Glomerular visceral epithelial cell (primary cell): Measurements from ENCODE around the gene FAU.
A peak's percentile ranks its signal among the peaks of the same experiment; 100 is the strongest.
"Not testable (repeated sequence)": the region's sequence is repeated elsewhere in the genome, so short reads cannot be mapped to it uniquely, and the experiment has no call there.

Experiments
- DNase-seq: peaks from one replicate; pipeline ENCODE4 v3.0.0-alpha.2; 2016; ENCODE audit errors: extremely low spot score

The FAU gene

DNA sequence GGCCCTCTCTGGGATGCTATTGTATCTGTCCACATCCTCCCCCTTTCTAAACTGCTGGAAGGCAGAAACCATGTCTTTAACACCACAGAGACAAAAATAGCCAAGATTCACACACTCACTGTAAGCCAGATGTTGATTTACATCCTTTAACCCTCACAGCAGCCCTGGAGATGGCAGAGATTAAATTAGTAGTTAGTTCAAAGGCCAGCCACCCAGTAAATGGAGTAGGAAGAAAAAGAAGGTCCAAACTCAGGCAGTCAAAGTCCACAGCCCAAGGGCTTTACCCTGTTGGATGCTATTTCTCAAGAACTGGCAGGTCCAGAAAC is 2.3 kb downstream of the FAU start:
- DNase-seq = no peak

DNA sequence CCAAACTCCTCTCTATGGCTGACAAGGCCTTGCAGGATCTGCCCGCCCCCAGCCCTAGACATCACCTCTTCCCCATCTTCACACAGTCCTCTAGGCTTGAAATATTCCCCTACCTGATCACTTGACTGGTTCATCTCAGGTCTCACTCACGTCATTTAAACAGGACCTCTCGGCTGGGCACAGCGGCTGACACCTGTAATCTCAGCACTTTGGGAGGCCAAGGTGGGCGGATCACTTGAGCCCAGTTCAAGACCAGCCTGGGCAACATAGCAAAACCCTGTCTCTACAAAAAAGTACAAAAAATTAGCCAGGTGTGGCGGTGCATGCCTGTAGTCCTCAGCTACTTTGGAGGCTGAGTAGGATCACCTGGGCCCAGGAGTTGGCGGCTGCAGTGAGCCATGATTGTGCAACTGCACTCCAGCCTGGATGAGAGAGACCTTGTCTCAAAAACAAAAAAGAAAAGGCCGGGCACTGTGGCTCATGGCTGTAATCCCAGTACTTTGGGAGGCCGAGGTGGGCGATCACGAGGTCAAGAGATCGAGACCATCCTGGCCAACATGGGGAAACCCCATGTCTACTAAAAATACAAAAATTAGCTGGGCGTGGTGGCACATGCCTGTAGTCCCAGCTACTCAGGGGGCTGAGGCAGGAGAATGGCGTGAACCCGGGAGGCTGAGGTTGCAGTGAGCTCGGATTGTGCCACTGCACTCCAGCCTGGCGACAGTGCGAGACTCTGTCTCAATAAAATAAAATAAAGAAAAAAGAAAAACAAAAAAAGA is 2.9 kb downstream of the FAU start:
- not testable (repeated sequence) for DNase-seq

DNA sequence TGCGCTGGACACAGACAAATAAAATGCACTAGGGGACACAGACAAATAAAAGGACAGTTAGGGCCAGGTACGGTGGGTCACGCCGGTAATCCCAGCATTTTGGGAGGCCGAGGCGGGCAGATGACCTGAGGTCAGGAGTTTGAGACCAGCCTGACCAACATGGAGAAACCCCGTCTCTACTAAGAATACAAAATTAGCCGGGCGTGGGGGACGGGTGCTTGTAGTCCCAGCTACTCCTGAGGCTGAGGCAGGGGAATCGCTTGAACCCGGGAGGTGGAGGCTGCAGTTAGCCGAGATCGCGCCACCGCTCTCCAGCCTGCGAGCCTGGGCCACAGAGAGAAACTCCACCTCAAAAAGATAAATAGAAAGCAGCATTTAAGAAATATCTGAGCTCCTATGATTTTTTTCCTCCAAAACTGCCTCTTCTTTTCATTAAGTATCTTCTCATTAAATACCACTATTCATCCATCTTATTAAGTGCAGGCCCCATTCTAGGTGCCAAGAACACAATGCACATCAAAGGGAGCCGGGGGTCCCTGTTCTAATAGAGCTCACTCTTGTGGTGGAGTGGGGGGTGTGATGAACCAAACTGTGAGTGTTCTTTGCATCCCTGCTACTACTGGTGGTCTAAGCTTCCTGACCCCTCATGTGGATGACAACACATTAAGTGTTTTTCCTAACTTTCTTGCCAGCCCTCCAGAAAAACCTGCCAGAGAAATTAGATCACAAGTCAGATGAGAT is 3.7 kb downstream of the FAU start:
- DNase-seq = no peak

DNA sequence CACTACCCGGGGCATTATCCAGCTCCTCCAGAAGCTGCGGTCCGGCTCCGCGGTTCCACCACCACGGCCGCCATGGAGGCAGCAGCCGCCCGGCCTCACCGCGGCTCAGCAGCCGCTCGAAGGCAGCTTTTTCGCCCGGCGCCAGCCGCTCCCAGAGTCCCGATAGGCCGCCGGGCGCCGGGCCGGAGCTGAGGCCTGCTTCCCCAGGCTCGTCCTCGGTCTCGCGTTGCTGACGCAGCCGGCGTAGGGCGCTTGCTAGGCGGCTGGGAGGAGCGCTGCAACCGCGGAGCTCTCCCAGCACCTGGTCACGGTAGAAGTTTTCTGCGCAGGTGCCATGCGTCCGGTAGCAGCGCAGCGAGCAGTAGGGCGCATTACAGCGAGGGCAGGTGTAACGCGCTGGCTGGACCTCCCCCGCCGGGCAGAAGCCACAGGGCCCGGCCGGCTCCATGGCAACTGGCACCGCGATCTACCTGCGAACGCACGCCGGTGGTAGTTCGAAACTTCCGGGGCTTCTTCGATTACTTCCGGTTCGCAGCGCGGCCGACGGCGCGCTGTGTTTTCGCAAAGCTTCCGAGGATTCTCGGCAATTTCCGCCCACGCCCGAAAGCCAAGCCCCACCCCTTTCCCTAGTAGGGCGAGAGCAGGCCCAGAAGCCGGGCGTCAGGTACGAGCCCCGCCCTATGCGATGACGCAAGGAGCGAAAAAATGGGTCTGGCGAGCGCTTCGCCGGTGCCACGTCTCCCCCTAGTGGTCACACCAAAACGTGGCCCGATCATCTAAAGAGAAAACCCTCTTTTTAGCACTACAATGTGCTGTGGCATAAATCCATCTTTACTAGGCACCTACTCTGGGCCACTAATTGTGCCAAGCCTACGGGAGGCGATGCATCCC is 4.5 kb downstream of the FAU start, which contains the start of gene ZNHIT2:
Gene ZNHIT2 (minus strand): TSS at position 496 of the 891 bp plus-strand sequence. CDS start 48 bp downstream, at position 448.
- DNase-seq = peak; percentile 99

DNA sequence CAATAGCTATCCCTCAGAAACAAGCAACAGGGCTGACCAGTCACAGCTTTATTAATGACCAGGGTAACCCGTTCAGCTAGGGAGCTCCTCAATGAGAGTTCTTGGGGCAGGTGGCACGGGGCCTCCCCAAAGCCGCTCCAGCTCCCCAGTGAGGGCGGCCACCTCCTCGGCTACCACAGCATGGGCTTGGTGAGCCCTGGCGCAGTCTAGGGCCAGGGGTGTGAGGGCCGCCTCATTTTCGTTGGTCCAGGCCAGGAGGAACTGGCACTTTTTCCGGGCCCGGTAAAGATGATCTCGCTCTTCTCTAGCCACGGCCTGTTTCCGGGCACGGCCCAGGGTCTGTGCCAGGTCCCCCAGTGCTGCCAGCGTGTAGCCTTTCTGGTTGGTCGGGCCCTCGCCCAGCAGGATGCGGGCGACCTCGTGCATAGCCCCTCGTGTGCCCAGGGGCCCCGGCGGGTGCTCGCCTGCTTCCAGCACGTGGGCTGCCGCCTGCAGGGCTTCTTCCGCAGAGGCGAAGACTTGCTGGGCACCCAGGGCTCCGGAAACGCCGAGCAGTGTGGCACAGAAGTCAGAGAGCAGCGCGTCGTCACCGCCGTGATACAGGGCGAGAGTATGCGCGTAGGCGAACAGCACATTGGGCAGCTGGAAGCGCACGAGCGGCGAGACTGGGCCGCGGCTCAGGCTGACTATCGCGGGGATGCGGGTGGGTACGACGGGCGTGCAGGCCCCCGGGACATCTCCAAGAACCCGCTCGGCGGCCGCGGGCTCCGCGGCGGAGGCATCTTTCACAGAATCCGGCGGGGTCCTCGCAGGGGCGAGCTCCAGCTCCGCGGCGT is 5.3 kb downstream of the FAU start:
- no peak for DNase-seq

DNA sequence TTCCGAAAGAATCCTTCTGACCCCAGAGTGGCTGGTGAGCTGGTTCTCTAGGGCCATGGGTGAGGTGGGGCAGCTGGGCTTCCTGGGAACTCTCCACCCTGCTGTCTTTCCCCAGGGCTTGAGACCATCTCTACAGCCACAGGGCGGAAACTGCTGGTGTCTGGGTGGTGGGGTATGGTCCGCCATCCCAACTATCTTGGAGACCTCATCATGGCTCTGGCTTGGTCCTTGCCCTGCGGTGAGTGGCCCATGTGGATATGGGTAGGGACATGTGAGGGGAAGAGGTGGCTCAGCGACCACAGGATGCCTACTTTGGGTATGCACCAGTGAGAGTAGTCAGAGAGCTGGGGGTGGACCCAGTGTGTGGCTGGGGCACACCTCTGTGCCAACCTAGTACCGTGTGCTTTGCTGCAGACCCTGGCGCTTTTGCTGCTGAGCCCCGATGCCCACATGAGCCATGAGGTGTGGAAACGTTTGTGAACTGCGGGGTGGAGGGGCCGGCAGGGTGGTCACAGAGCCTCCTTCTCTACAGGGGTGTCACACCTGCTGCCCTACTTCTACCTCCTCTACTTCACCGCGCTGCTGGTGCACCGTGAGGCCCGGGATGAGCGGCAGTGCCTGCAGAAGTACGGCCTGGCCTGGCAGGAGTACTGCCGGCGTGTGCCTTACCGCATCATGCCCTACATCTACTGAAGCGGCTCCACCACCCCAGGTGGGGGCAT is 6.4 kb downstream of the FAU start:
- DNase-seq = no peak

DNA sequence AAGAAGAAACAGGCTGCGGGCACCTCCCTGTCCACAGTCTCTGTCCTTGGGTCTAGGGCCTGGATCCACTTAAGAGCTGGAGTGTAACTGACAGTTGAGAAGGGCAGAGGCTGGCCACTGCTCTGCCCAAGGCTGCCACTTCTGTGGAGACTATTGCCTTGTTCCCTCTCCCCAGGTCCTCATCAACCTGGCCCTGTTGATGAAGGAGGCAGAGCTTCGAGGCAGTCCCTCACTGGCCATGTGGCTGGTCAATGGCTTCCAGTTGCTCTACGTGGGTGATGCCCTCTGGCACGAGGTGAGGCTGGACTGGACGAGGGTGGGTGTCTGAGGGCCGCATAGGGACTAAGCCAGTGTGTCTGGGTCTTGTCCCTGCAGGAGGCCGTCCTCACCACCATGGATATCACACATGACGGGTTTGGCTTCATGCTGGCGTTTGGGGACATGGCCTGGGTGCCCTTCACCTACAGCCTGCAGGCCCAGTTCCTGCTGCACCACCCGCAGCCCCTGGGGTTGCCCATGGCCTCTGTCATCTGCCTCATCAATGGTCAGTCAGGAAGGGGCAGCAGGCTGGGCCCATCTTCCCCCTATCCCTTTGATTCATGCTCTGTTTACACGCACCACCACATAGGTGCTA is 7.3 kb downstream of the FAU start:
- DNase-seq = no peak

DNA sequence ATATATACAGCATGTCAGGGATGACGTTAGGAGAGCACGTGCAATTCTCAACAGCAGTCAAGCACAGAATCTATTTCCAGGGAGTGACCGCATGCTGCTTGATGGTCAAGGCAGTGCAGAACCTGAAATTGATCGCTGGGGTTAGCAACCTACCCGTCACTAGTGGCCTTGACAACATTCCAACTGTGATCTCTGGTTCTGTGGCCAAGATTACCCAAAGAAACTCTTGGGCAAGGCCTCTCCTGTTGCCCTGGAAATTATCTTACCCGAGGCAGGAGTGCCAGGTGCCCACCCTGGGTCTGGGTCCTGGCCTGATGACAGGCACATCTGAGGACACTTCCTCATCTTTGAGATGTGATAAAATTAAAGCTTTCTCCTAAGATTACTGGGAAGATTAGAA is 8.1 kb downstream of the FAU start:
- no peak for DNase-seq

DNA sequence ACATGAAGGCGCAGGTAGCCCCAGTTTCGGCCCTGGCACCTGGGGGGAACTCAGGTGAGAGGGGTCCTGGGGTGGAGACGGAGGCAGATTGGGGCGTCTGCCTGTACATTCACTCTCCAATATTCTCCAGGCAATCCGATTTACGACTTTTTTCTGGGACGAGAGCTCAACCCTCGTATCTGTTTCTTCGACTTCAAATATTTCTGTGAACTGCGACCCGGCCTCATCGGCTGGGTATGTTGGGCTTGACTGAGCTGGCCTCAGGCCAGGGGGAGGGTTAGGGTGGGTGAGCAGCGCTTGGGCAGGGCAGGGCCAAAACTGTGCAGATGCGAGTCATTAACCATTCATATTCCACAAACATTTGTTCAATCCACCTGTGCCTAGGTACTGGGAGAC is 8.6 kb downstream of the FAU start:
- peak; percentile 77 for DNase-seq

DNA sequence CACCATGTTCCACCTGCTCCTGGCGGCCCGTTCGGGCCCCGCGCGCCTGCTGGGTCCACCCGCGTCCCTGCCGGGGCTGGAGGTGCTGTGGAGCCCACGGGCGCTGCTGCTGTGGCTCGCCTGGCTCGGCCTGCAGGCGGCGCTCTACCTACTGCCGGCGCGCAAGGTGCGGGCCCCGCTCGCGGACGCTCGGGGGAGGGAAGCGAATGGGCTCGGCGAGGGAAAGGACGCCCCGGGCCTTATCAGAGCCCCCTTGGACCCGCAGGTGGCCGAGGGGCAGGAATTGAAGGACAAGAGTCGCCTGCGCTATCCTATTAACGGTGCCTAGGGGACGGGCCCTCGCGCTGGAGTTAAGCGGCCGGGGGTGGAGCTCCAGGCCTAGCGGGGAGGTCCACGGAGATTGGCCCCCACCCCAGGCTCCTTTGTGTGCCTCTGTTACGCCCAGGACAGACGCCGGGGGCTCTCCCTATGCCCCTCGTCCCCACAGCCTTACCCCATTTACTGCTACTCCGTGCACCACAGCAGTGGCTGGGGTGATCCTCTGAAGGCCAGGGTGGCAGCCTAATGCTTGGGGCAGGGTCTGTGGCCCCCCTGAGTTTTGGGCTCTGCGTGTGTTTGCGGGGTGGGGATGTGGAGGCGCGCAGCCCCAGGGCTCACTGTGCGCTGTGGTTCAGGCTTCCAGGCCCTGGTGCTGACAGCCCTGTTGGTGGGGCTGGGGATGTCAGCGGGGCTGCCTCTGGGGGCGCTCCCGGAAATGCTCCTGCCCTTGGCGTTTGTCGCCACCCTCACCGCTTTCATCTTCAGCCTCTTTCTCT is 9.2 kb downstream of the FAU start:
- DNase-seq = peak; percentile 51

DNA sequence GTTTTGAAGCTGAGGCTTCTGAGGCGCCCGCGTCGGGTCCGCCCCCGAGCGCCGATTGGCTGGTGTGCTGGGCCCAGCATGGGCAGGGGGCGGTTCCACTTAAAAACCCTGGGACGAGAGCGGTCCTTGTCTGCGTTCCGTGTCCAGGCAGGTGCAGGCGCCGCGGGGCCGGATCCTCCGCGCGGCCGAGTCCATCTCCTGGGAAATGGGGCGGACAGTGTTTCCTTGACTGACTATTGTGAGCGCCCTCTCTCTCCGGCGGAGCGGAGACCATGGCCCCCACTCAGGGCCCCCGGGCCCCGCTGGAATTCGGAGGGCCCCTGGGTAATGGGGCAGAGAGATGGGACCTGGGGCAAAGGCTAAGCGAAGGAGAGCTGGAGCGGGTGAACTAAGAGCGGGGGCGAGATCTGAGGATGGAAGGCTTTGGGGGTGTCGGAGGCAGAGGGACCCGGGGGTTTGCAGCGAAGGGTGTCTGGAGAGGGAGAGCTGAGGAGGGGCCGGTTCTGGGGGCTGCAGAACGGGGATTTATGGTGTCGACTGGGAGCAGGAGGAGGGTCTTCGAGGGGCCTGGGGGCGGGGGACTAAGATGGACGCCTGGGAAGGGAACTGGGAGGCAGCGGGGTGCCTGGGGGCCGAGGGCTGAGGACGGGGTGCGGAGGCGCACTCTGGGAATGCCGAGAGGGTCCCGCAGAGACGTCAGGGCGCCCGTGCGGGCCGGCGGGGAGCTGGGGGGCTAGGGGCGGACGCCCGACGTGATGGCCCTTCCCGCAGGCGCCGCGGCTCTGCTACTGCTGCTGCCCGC is 10.0 kb downstream of the FAU start, which contains the start of gene TM7SF2:
Gene TM7SF2 (plus strand): TSS at position 129 of the 802 bp plus-strand sequence. CDS start 144 bp downstream, at position 273.
- peak; percentile 96 for DNase-seq

DNA sequence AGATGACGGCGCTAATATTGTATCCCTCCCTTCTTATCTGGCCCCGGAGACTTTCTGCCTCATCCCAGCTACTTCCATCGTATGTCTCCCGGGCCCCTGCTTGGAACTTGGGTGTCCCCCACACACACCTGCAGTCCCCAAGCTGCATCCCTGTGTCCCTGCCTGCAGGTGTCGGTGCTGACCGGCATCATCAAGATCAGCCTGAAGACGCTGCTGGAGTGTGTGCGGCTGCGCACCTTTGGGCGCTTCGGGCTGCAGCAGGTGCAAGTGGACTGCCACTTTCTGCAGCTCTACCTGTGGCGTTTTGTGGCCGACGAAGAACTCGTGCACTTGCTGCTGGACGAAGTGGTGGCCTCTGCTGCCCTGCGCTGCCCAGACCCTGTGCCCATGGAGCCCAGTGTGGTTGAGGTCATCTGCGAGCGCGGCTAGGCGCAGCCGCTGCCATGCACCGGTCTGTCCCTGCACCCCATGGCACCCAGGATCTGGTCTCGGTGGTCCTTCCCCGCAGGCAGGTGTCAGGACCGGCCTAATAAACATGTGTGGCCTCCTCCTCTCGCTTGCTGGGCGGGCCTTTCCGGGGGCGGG is 10.7 kb downstream of the FAU start:
- DNase-seq = no peak

DNA sequence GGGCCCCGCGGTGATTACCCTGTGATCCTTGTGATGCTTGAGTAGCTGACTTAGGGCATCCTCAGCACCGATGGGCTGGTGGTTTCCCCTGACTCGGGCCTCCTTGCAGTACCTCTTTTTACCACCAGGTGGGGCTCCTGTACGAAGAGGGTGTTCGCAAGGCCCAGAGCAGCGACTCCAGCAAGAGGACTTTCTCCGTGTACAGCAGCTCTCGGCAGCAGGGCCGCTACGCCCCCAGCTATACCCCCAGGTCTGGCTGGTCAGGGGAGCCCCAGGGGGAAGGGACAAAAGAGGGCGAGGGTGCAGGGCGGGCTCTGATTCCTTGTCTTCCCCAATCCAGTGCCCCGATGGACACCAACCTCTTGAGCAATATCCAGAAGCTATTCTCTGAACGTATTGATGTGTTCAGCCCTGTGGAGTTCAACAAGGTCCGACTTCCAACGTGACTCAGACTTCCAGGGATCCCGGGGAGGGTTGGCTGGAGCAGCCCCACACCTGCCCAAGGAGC is 11.5 kb downstream of the FAU start:
- DNase-seq = peak; percentile 88

DNA sequence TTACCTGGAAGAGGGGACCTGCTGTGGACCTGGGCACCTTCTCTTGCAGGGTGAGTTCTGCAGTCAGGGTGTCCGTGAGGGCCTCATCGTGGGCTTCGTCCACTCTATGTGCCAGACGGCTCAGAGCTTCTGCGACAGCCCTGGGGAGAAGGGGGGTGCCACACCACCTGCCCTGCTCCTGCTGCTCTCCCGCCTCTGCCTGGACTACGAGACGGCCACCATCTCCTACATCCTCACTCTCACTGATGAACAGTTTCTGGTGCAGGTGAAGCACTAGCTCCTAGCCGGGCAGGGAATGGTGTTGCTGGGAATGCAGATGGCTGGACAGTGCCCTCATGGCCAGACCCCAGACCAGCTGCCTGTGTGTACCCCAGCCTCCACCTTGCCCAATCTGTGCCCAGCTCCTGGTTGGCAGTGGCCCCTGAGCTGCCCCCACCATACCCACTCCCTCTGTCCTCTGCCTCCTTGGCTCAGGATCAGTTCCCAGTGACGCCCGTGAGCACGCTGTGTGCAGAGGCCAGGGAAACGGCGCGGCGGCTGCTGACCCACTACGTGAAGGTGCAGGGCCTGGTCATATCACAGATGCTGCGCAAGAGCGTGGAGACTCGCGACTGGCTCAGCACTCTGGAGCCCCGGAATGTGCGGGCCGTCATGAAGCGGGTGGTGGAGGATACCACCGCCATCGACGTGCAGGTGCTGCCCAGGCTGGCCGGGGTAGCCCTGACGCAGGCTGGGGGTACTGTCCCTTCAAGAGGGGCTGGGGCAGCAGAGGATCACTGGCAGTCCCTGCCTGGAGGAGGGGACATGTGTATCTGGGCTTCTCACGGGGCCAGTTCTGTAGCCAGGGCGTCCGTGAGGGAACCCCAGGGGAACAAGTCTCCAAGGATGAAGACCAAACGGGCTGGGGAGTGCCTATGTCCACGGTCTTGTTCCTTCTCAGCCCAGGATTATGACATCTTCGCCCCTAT is 12.4 kb downstream of the FAU start:
- DNase-seq = no peak

DNA sequence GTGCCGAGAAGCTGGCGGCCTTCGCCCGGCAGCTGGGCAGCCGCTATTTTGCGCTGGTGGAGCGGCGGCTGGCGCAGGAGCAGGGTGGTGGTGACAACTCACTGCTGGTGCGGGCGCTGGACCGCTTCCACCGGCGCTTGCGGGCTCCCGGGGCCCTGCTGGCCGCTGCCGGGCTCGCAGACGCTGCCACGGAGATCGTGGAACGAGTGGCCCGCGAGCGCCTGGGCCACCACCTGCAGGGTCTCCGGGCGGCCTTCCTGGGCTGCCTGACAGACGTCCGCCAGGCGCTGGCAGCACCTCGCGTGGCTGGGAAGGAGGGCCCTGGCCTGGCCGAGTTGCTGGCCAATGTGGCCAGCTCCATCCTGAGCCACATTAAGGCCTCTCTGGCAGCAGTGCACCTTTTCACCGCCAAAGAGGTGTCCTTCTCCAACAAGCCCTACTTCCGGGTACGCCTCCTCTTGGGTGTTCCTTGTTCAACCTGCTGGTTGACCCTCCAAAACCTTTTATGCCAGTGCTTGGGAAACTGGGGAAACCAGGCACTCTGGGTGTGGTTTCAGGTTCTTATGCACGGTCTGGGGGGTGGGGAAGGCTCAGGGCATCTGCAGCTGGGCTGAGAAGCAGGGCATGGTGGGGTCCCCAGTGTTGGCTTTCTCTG is 13.3 kb downstream of the FAU start:
- no peak for DNase-seq
